Thymus (tissue), 11 donors: ENCODE data around the gene WDR70. TPM values are rescaled to one million over a fixed set of nuclear protein-coding genes. Genes with fewer than 3 reads are reported as not detected.
"Not testable (repeated sequence)": the region's sequence is repeated elsewhere in the genome, so short reads cannot be mapped to it uniquely, and the experiment has no call there.

ENCODE experiments used
- DNase-seq, 9 donors: peaks; one replicate each; pipeline ENCODE4 v3.0.0-alpha.2; 2013; ENCODE audit warnings: low spot score in 9 of 9, low read depth in 6 of 9, missing footprints in 1 of 9
- H3K27ac ChIP-seq, 2 donors: one replicate each; pipeline ENCODE4 v1.5.1; 2013; ENCODE audit warnings: control low read depth in 1 of 2, low read depth in 1 of 2, low read length in 1 of 2, mild to moderate bottlenecking in 1 of 2, moderate library complexity in 1 of 2
- H3K27me3 ChIP-seq, 2 donors: one replicate each; pipeline ENCODE4 v1.5.1; 2013; ENCODE audit warnings: low read length in 1 of 2; ENCODE audit not compliant: control insufficient read depth in 2 of 2, insufficient read depth in 1 of 2
- H3K36me3 ChIP-seq, 2 donors: one replicate each; pipeline ENCODE4 v1.5.1; 2013; ENCODE audit warnings: low read length in 1 of 2, mild to moderate bottlenecking in 1 of 2, moderate library complexity in 1 of 2; ENCODE audit not compliant: control insufficient read depth in 2 of 2, insufficient read depth in 2 of 2
- H3K4me1 ChIP-seq, 2 donors: one replicate each; pipeline ENCODE4 v1.5.1; 2013; ENCODE audit warnings: low read length in 2 of 2; ENCODE audit not compliant: control insufficient read depth in 2 of 2, insufficient read depth in 2 of 2
- H3K4me3 ChIP-seq, 2 donors: one replicate each; pipeline ENCODE4 v1.5.1; 2013; ENCODE audit warnings: low read length in 2 of 2, control low read depth in 1 of 2, mild to moderate bottlenecking in 1 of 2
- H3K9me3 ChIP-seq, 2 donors: one replicate each; pipeline ENCODE4 v1.5.1; 2013; ENCODE audit warnings: low read length in 1 of 2, mild to moderate bottlenecking in 1 of 2; ENCODE audit not compliant: control insufficient read depth in 2 of 2, insufficient read depth in 1 of 2
- WGBS: extraction: QIAGEN DNeasy Blood & Tissue Kit; methylation state at CpG from one replicate; pipeline ENCODE4 v1.1.7; 2013; 5-methylcytosine and 5-hydroxymethylcytosine counted together
- polyA plus RNA-seq: library from polyadenylated mRNA; stranded (reverse); fragments of 200-250 nt; gene quantifications from one replicate; pipeline ENCODE4 v1.2.3, GENCODE V29; 2013
- total RNA-seq: library from RNA; stranded (reverse); fragments of 120-200 nt; gene quantifications from one replicate; pipeline ENCODE4 v1.2.4, GENCODE V29; 2013
- donor health status: healthy.

WDR70 gene
- total and polyA plus RNA-seq, 2 donors = 34.4 to 39.9 TPM

- Histone ChIP-seq H3K27ac (no peak overlapping the region), H3K36me3 (peaks cover 0 to 5% of the 10 kb centered on the region in 2 donors), H3K27me3 (no peaks in the 10 kb centered on the region), H3K4me3 (no peak overlapping the region), H3K4me1 (no peaks in the 10 kb centered on the region), H3K9me3 (peaks cover 4 to 6% of the 10 kb centered on the region in 2 donors)
- no peak for DNase-seq
- WGBS = over 99% methylated on average over 3 of the region's 3 CpGs
Observed at GRCh38 chr5:37517686-37518085, 138.6 kb downstream of the WDR70 start.

DNA sequence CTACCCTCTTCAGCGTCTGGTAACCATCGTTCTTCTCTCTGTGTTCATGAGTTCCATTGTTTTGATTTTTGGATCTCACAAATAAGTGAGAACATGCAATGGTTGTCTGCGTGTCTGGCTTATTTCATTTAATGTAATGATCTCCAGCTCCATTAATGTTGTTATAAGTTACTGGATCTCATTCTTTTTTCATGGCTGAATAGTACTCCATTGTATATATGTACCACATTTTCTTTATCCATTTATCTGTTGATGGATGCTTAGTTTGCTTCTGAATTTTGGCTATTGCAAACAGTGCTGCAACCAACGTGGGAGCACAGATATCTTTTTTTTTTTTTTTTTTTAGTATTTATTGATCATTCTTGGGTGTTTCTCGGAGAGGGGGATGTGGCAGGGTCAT, 139.2 kb downstream of the WDR70 start:
- not testable (repeated sequence) for H3K4me3 ChIP-seq, H3K27me3 ChIP-seq, H3K36me3 ChIP-seq, H3K27ac ChIP-seq, H3K9me3 ChIP-seq, H3K4me1 ChIP-seq, DNase-seq
- WGBS = 99% methylated on average over 5 of the region's 5 CpGs

DNA sequence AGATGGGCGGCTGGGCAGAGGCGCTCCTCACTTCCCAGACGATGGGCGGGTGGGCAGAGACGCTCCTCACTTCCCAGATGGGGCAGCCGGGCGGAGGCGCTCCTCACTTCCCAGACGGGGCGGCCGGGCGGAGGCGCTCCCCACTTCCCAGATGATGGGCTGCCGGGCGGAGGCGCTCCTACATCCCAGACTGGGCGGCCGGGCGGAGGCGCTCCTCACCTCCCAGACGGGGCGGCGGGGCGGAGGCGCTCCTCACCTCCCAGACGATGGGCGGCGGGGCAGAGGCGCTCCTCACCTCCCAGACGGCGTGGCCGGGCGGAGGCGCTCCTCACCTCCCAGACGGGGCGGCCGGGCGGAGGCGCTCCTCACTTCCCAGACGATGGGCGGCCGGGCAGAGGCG, 140.2 kb downstream of the WDR70 start:
- Histone ChIP-seq H3K4me1 (no peaks in the 10 kb centered on the region), H3K27me3 (no peaks in the 10 kb centered on the region), H3K4me3 (no peak overlapping the region), H3K27ac (no peak overlapping the region), H3K36me3 (peaks cover 0 to 5% of the 10 kb centered on the region in 2 donors), H3K9me3 (peaks cover 4 to 6% of the 10 kb centered on the region in 2 donors)
- DNase-seq = no peak
- 99% methylated on average over 43 of the region's 43 CpGs for WGBS

DNA sequence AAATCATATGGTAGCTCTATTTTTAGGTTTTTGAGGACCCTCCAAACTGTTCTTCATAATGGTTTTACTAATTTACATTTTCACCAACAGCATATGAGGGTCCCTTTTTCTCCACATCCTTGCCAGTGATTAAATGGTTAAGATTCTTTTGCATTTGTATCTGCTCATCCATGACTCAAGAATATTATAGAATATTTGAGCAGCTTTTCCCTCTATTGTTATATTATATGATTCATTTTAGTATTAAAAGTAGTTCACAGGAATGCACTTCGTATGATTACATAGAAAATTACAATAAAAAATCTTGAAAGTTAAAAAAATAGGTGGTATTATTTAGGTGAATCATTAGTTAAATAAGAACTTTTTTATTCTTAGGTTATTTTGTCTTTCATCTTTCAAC, 140.7 kb downstream of the WDR70 start:
- H3K27me3 ChIP-seq = no peaks in the 10 kb centered on the region
- H3K4me1 ChIP-seq = no peaks in the 10 kb centered on the region
- H3K9me3 ChIP-seq = peaks cover 4 to 6% of the 10 kb centered on the region in 2 donors
- no peak overlapping the region for H3K4me3 ChIP-seq
- no peak for DNase-seq
- H3K27ac ChIP-seq = no peak overlapping the region
- WGBS = 99% methylated on average over 1 of the region's 1 CpG
- H3K36me3 ChIP-seq = peaks cover 0 to 5% of the 10 kb centered on the region in 2 donors

DNA sequence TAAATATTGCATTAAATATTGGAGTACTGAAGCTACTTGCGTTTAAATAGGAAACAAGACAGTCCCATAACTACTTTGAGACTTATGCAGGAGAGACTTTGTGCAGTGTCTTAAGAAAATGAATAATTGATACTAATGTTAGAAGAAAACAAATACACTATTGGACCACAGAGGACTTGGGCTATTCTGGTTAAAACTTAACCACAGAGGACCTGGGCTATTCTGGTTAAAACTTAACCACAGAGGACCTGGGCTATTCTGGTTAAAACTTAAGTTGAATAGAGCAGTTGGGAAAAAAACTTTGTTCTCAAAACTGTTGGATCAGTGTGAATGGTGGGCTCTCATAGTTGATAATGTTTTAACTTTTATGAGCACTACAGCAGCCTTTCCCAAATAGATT, 141.7 kb downstream of the WDR70 start:
- 97% methylated on average over 1 of the region's 1 CpG for WGBS

DNA sequence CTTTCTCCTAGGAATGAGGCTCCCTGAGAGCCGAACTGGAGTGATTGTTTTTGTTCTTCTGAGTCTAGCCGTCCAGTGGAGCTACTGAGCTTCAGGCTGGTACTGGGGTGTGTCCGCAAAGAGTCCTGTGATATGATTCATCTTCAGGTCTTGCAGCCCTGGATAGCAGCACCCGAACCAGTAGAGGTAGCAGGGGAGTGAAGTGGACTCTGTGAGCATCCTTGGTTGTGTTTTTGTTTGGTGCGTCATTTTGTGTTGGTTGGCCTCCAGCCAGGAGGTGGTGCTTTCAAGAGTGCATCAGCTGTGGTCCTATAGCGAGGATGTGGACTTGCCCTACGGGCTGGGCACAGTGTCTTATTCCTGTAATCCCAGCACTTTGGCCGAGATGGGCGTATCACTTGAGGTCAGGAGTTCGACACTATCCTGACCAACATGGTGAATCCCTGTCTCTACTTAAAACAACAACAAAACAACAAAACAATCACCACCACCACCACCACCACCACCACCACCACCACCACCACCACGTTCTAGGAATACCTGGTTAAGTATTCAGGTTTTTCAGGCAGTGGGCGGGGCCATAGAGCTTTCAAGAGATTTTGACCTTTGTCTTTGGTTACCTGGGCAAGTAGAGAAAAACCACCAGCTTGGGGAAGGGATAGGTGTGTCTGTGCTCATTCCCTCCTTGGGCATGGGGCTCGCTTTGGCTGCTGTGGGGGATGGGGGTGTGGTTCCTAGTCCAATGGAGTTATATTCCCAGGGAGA, 154.0 kb downstream of the WDR70 start:
- 98% methylated on average over 13 of the region's 13 CpGs for WGBS
- Histone ChIP-seq H3K36me3 (peaks cover 3% of the 10 kb centered on the region in 2 donors), H3K27me3 (no peaks in the 10 kb centered on the region), H3K9me3 (no peaks in the 10 kb centered on the region), H3K27ac (no peak overlapping the region), H3K4me1 (no peaks in the 10 kb centered on the region), H3K4me3 (no peak overlapping the region)
- DNase-seq = no peak

More for the DNA sequence above, 141.7 kb downstream of the WDR70 start:
- Histone ChIP-seq H3K9me3 (peaks cover 4 to 6% of the 10 kb centered on the region in 2 donors), H3K27me3 (no peaks in the 10 kb centered on the region), H3K4me3 (no peak overlapping the region), H3K4me1 (no peaks in the 10 kb centered on the region), H3K27ac (no peak overlapping the region), H3K36me3 (peaks cover 0 to 5% of the 10 kb centered on the region in 2 donors)
- no peak for DNase-seq

- no peak for DNase-seq
- Histone ChIP-seq H3K36me3 (peaks cover 3% of the 10 kb centered on the region in 2 donors), H3K27ac (no peak overlapping the region), H3K4me1 (no peaks in the 10 kb centered on the region), H3K4me3 (no peak overlapping the region), H3K9me3 (no peaks in the 10 kb centered on the region), H3K27me3 (no peaks in the 10 kb centered on the region)
- 99% methylated on average over 6 of the region's 6 CpGs for WGBS
Observed at GRCh38 chr5:37533851-37534250, 154.7 kb downstream of the WDR70 start.

DNA sequence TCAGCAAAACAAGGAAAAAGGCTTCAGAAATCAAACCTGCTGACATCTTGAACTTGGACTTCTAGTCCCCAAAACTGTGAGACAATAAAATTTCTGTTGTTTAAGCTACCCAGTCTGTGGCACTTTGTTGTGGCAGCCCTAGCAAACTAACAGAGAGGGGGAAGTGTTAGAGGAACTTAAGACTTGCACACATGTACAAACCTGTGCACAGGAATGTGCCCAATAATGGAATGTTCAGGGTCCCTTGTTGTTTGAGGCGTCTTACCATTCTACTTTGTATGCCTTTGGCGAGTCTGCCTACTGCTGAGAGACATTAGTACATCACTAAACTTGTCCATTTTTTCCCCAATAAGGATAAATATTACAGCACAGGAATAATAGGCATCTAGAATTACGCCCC, 160.3 kb downstream of the WDR70 start:
- no peaks in the 10 kb centered on the region for H3K36me3 ChIP-seq
- H3K27me3 ChIP-seq = no peaks in the 10 kb centered on the region
- H3K4me3 ChIP-seq = no peak overlapping the region
- H3K27ac ChIP-seq = no peak overlapping the region
- no peaks in the 10 kb centered on the region for H3K9me3 ChIP-seq
- no peaks in the 10 kb centered on the region for H3K4me1 ChIP-seq
- DNase-seq = no peak
- WGBS = 98% methylated on average over 3 of the region's 3 CpGs

DNA sequence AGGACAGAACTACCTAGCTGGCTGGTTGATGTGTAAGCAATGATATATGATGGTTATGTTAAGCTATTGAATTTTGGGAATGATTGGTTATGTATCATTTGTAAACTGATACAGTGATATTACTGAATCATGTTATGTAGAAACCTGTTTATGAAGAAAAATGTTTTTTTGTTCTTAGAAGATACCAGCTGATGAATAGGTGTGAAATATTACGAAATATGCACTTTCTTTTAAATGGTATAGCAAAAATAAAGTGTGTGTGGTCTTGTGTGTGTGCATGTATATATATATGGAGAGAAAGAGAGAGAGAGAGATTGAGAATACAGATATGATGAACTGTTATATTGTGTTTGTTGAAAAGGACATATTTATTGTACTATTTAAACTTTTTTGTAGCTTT, 164.1 kb downstream of the WDR70 start:
- Histone ChIP-seq H3K27me3 (no peaks in the 10 kb centered on the region), H3K9me3 (no peaks in the 10 kb centered on the region), H3K27ac (no peak overlapping the region), H3K36me3 (no peaks in the 10 kb centered on the region), H3K4me1 (no peaks in the 10 kb centered on the region), H3K4me3 (no peak overlapping the region)
- WGBS = 98% methylated on average over 1 of the region's 1 CpG
- DNase-seq = no peak
